GM23248 (cell line): ENCODE measurements around the gene NTRK2. TPM values are rescaled to one million over a fixed set of nuclear protein-coding genes. Genes with fewer than 3 reads are reported as not detected.
A peak's percentile ranks its signal among the peaks of the same experiment; 100 is the strongest.

Experiments
- DNase-seq: peaks from one replicate; pipeline ENCODE4 v3.0.0-alpha.2; 2015
- H2AFZ ChIP-seq: fragments of 200-600 bp; sonication (generic); 2 replicates; pipeline ENCODE4 v1.6.1; 2016; ENCODE audit warnings: antibody characterized with exemption
- H3F3A ChIP-seq: fragments of 200-600 bp; sonication (generic); 2 replicates; pipeline ENCODE4 v1.6.1; 2016; ENCODE audit warnings: mild to moderate bottlenecking, antibody characterized with exemption, mixed run types; ENCODE audit not compliant: insufficient read depth
- H3K27ac ChIP-seq: fragments of 200-600 bp; sonication (generic); 2 replicates; pipeline ENCODE4 v1.5.1; 2016; ENCODE audit warnings: mild to moderate bottlenecking
- H3K27me3 ChIP-seq: fragments of 200-600 bp; sonication (generic); replicated peaks from 2 replicates; pipeline ENCODE4 v1.6.1; 2016; ENCODE audit warnings: mild to moderate bottlenecking; ENCODE audit not compliant: insufficient read depth
- H3K36me3 ChIP-seq: fragments of 200-600 bp; sonication (generic); 2 replicates; pipeline ENCODE4 v1.6.1; 2016; ENCODE audit warnings: low read depth, mild to moderate bottlenecking
- H3K4me1 ChIP-seq: fragments of 200-600 bp; sonication (generic); 2 replicates; pipeline ENCODE4 v1.6.1; 2016; ENCODE audit warnings: mild to moderate bottlenecking; ENCODE audit not compliant: insufficient read depth
- H3K4me2 ChIP-seq: fragments of 200-600 bp; sonication (generic); one replicate; pipeline ENCODE4 v1.6.1; 2016; ENCODE audit warnings: mild to moderate bottlenecking; ENCODE audit not compliant: unreplicated experiment
- H3K4me3 ChIP-seq: fragments of 200-600 bp; sonication (generic); 2 replicates; pipeline ENCODE4 v1.5.1; 2016; ENCODE audit warnings: mild to moderate bottlenecking
- H3K79me2 ChIP-seq: fragments of 200-600 bp; sonication (generic); 2 replicates; pipeline ENCODE4 v1.6.1; 2016; ENCODE audit warnings: mild to moderate bottlenecking; ENCODE audit not compliant: insufficient read depth
- H3K9ac ChIP-seq: fragments of 200-600 bp; sonication (generic); 2 replicates; pipeline ENCODE4 v1.6.1; 2016; ENCODE audit warnings: mild to moderate bottlenecking
- H3K9me2 ChIP-seq: fragments of 200-600 bp; sonication (generic); 2 replicates; pipeline ENCODE4 v1.6.1; 2016; ENCODE audit warnings: mixed run types, mild to moderate bottlenecking, moderate library complexity; ENCODE audit not compliant: insufficient read depth
- H3K9me3 ChIP-seq: fragments of 200-600 bp; sonication (generic); one replicate; pipeline ENCODE4 v1.6.1; 2017; ENCODE audit warnings: low read depth
- H4K20me1 ChIP-seq: fragments of 200-600 bp; sonication (generic); 2 replicates; pipeline ENCODE4 v1.6.0; 2016; ENCODE audit not compliant: insufficient read depth
- EZH2 ChIP-seq: fragments of 200-600 bp; sonication (generic); IDR thresholded peaks from 2 replicates; pipeline ENCODE4 v1.6.1; 2018; ENCODE audit warnings: antibody characterized with exemption, mild to moderate bottlenecking; ENCODE audit not compliant: insufficient read depth, poor library complexity, severe bottlenecking
- EZH2phosphoT487 ChIP-seq: fragments of 200-600 bp; sonication (generic); IDR thresholded peaks from 2 replicates; pipeline ENCODE4 v1.6.1; 2018; ENCODE audit warnings: antibody characterized with exemption, moderate library complexity, mild to moderate bottlenecking, low read depth; ENCODE audit not compliant: insufficient read depth
- WGBS, 2 experiments: methylation state at CpG; one replicate each; pipeline ENCODE4 v1.1.6; 2015 to 2017; ENCODE audit warnings: low lambda C conversion rate in 2 of 2, low coverage in 1 of 2; ENCODE audit errors: missing lambda C conversion rate in 2 of 2; 5-methylcytosine and 5-hydroxymethylcytosine counted together
- in situ Hi-C: fragments of 300-500 bp; cut with MboI; formaldehyde crosslinking; loops from 2 replicates; pipeline ENCODE4 v1.15.0; 2020
- polyA plus RNA-seq: library from polyadenylated mRNA; unstranded; fragments of >200 nt; fragmentation: Nextera tagmentation; extraction: Ambion mirVana; gene quantifications from 2 replicates; pipeline ENCODE4 v1.2.1, GENCODE V29; 2016
- total RNA-seq: library from RNA; depleted of rRNA; stranded (reverse); fragments of >200 nt; shearing (Covaris generic); gene quantifications from 2 replicates; pipeline ENCODE4 v1.2.3, GENCODE V29; 2014

The NTRK2 gene
- total and polyA plus RNA-seq, 2 experiments from 2014 or later, result not detected

GRCh38 chr9:85016384-85017006 lies 347.0 kb downstream of the NTRK2 start:
- in situ Hi-C loops, result no loop called here

GRCh38 chr9:85020791-85021190 lies 351.3 kb downstream of the NTRK2 start:
- TF ChIP-seq EZH2phosphoT487 (no peak), EZH2 (no peak)
- Histone ChIP-seq H3K36me3 (no peaks in the 10 kb centered on the region), H3K4me3 (no peak overlapping the region), H3F3A (no peaks in the 10 kb centered on the region), H3K9me2 (no peaks in the 10 kb centered on the region), H3K9me3 (no peaks in the 10 kb centered on the region), H3K79me2 (no peaks in the 10 kb centered on the region), H3K27me3 (no peaks in the 10 kb centered on the region), H3K4me1 (no peaks in the 10 kb centered on the region), H2AFZ (no peak overlapping the region), H3K9ac (no peak overlapping the region), H3K27ac (no peak overlapping the region), H3K4me2 (no peak overlapping the region), H4K20me1 (no peaks in the 10 kb centered on the region)
- 51 to 53% methylated on average over 2 of the region's 2 CpGs for WGBS, 2 experiments
- in situ Hi-C loops, result no loop called here
- DNase-seq, result no peak

More at GRCh38 chr9:85016384-85017006, 347.0 kb downstream of the NTRK2 start:
- Histone ChIP-seq H3K4me1 (no peaks in the 10 kb centered on the region), H3K27ac (no peak overlapping the region), H3K9me2 (no peaks in the 10 kb centered on the region), H2AFZ (no peak overlapping the region), H4K20me1 (no peaks in the 10 kb centered on the region), H3K9ac (no peak overlapping the region), H3K4me2 (no peak overlapping the region), H3K36me3 (no peaks in the 10 kb centered on the region), H3K79me2 (no peaks in the 10 kb centered on the region), H3F3A (no peaks in the 10 kb centered on the region), H3K9me3 (no peaks in the 10 kb centered on the region), H3K27me3 (no peaks in the 10 kb centered on the region), H3K4me3 (no peak overlapping the region)
- no peak for DNase-seq
- WGBS, 2 experiments, result 28% methylated on average over 3 of the region's 3 CpGs
- TF ChIP-seq EZH2, result no peak

DNA sequence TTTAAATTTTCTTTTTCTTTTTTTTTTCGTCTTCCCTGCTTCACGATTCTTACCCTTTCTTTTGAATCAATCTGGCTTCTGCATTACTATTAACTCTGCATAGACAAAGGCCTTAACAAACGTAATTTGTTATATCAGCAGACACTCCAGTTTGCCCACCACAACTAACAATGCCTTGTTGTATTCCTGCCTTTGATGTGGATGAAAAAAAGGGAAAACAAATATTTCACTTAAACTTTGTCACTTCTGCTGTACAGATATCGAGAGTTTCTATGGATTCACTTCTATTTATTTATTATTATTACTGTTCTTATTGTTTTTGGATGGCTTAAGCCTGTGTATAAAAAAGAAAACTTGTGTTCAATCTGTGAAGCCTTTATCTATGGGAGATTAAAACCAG lies 352.2 kb downstream of the NTRK2 start:
- TF ChIP-seq EZH2phosphoT487, result no peak

DNA sequence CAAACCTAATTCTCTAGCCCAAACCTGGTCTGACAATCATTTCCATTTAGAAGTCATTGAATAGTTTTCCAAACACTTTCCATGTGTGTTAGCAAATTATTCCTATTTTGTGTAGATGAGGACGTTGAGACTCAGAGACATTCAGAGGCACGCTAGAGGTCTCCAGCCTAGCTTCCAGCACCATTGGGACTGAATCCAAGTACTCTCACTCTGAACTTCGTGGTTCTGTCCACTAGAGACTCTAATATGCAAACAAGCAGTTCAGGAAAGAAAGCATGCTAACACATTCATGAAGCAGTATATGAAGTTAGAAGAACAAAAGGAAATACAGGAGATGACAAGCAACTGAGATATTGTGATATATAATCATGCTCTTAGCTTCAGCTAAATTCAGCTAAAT lies 354.8 kb downstream of the NTRK2 start:
- Histone ChIP-seq H3K4me3 (no peak overlapping the region), H3K79me2 (no peaks in the 10 kb centered on the region), H3K9me3 (no peaks in the 10 kb centered on the region), H3K4me1 (no peaks in the 10 kb centered on the region), H3K27me3 (no peaks in the 10 kb centered on the region), H3K4me2 (no peak overlapping the region), H4K20me1 (no peaks in the 10 kb centered on the region), H3K9me2 (no peaks in the 10 kb centered on the region), H3F3A (no peaks in the 10 kb centered on the region), H3K36me3 (no peaks in the 10 kb centered on the region), H3K9ac (no peak overlapping the region), H3K27ac (no peak overlapping the region), H2AFZ (no peak overlapping the region)
- DNase-seq, result peak; percentile 13
- in situ Hi-C loops, result no loop called here
- 1 to 4% methylated on average over 3 of the region's 3 CpGs for WGBS, 2 experiments
- no peak for TF ChIP-seq EZH2
- no peak for TF ChIP-seq EZH2phosphoT487

More for the DNA sequence above, 352.2 kb downstream of the NTRK2 start:
- Histone ChIP-seq H4K20me1 (no peaks in the 10 kb centered on the region), H3F3A (no peaks in the 10 kb centered on the region), H2AFZ (no peak overlapping the region), H3K9me3 (no peaks in the 10 kb centered on the region), H3K27me3 (no peaks in the 10 kb centered on the region), H3K79me2 (no peaks in the 10 kb centered on the region), H3K36me3 (no peaks in the 10 kb centered on the region), H3K4me2 (no peak overlapping the region), H3K4me3 (no peak overlapping the region), H3K9me2 (no peaks in the 10 kb centered on the region), H3K4me1 (no peaks in the 10 kb centered on the region), H3K9ac (no peak overlapping the region), H3K27ac (no peak overlapping the region)
- DNase-seq, result no peak
- WGBS, 2 experiments, result 37 to 41% methylated on average over 4 of the region's 4 CpGs
- in situ Hi-C loops, result no loop called here

DNA sequence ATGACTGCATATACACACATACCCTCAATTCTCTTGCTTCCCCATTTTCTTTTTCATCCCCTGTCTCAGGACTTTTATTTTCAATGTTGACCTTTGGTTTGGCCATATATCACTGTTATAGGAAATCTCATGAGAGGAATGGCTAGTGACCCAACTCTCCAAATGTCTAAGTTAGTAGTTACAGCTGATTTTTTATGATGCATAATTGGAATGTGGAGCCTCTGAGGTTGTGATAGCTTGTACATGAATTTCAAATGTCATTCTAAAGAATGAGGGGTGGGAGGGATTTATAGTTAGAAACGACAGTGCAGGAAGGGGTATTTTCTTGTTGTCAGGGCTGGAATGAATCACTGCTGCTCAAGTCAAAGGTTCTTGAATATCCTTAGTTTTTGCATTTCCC lies 356.1 kb downstream of the NTRK2 start:
- Histone ChIP-seq H3K36me3 (no peaks in the 10 kb centered on the region), H3K9me2 (no peaks in the 10 kb centered on the region), H2AFZ (no peak overlapping the region), H3F3A (no peaks in the 10 kb centered on the region), H3K4me2 (no peak overlapping the region), H3K27me3 (no peaks in the 10 kb centered on the region), H3K27ac (no peak overlapping the region), H4K20me1 (no peaks in the 10 kb centered on the region), H3K9me3 (no peaks in the 10 kb centered on the region), H3K79me2 (no peaks in the 10 kb centered on the region), H3K9ac (no peak overlapping the region), H3K4me1 (no peaks in the 10 kb centered on the region), H3K4me3 (no peak overlapping the region)
- in situ Hi-C loops, result no loop called here
- DNase-seq, result no peak
- WGBS, 2 experiments, result 16 to 21% methylated on average over 1 of the region's 1 CpG
- TF ChIP-seq EZH2 (no peak), EZH2phosphoT487 (no peak)
